Activated T-helper 1 cell treated with Interleukin-2 at 50 U/mL for 16 hours (primary cell): Measurements from ENCODE around the gene SKOR1.

ENCODE experiments used
- DNase-seq: peaks from one replicate; pipeline ENCODE4 v3.0.0-alpha.2; 2020; ENCODE audit warnings: low read depth

The SKOR1 gene

GRCh38 chr15:67832897-67833709, 7.8 kb downstream of the SKOR1 start:
- no peak for DNase-seq

GRCh38 chr15:67833710-67834511, 8.6 kb downstream of the SKOR1 start:
- no peak for DNase-seq

- no peak for DNase-seq
These were observed 9.4 kb downstream of the SKOR1 start for GRCh38 chr15:67834581-67835296.

GRCh38 chr15:67835297-67836133, 10.2 kb downstream of the SKOR1 start:
- no peak for DNase-seq

GRCh38 chr15:67836134-67836455, 10.8 kb downstream of the SKOR1 start:
- no peak for DNase-seq

GRCh38 chr15:67836477-67836876, 11.2 kb downstream of the SKOR1 start:
- DNase-seq, result no peak

- no peak for DNase-seq
These were observed 11.6 kb downstream of the SKOR1 start for GRCh38 chr15:67836955-67837354.

GRCh38 chr15:67838789-67839332, 13.6 kb downstream of the SKOR1 start:
- DNase-seq, result no peak

GRCh38 chr15:67839499-67839928, 14.2 kb downstream of the SKOR1 start:
- no peak for DNase-seq

- DNase-seq, result peak; percentile 95
These were observed 14.8 kb downstream of the SKOR1 start, which contains the start of gene RNU6-1 for GRCh38 chr15:67839929-67840748. Gene RNU6-1, minus strand, starts transcription at chr15:67840045.

- DNase-seq, result no peak
These were observed 15.6 kb downstream of the SKOR1 start for GRCh38 chr15:67840749-67841512.

- no peak for DNase-seq
These were observed 16.1 kb downstream of the SKOR1 start for GRCh38 chr15:67841513-67841762.

GRCh38 chr15:67843092-67843501, 17.8 kb downstream of the SKOR1 start:
- no peak for DNase-seq

- no peak for DNase-seq
These were observed 18.5 kb downstream of the SKOR1 start for GRCh38 chr15:67843571-67844387.

- no peak for DNase-seq
These were observed 20.7 kb downstream of the SKOR1 start for GRCh38 chr15:67845974-67846373.

GRCh38 chr15:67849538-67849937, 24.2 kb downstream of the SKOR1 start:
- no peak for DNase-seq

- DNase-seq, result no peak
These were observed 25.0 kb downstream of the SKOR1 start for GRCh38 chr15:67850336-67850735.

- DNase-seq, result no peak
These were observed 25.8 kb downstream of the SKOR1 start for GRCh38 chr15:67850994-67851571.

- DNase-seq, result no peak
These were observed 27.1 kb downstream of the SKOR1 start for GRCh38 chr15:67852418-67852817.
